AG04450 (cell line): ENCODE results near the gene CCDC47. TPM values are rescaled to one million over a fixed set of nuclear protein-coding genes. Genes with fewer than 3 reads are reported as not detected.
"Not testable (repeated sequence)": the region's sequence is repeated elsewhere in the genome, so short reads cannot be mapped to it uniquely, and the experiment has no call there.

Experiments used
- CTCF ChIA-PET: fragments of 300-600, 350-600 bp; formaldehyde crosslinking; extraction: SDS; loops from one replicate; lab custom pipeline; 2022; ENCODE audit warnings: antibody characterized with exemption, inconsistent platforms; lab: Charles Lee
- POLR2A ChIA-PET: fragments of 350-600 bp; formaldehyde crosslinking; extraction: SDS; loops from one replicate; lab custom pipeline; 2021; ENCODE audit warnings: antibody characterized with exemption, inconsistent platforms; lab: Yijun Ruan, JAX
- DNase-seq: peaks from one replicate; pipeline ENCODE4 v3.0.0-alpha.2; 2011; ENCODE audit warnings: low read depth, low spot score
- H3K27ac ChIP-seq: one replicate; pipeline ENCODE4 v1.5.1; 2012; ENCODE audit warnings: low read depth, low read length, control low read depth
- H3K27me3 ChIP-seq: one replicate; pipeline ENCODE4 v1.6.0; 2012; ENCODE audit warnings: low read length; ENCODE audit not compliant: control insufficient read depth, insufficient read depth
- H3K4me3 ChIP-seq: 2 replicates; pipeline ENCODE4 v1.5.1; 2011; ENCODE audit warnings: mild to moderate bottlenecking, low read depth, low read length, control low read depth
- H3K9me3 ChIP-seq: 2 replicates; pipeline ENCODE4 v1.5.1; 2012; ENCODE audit warnings: low read length; ENCODE audit not compliant: control insufficient read depth, insufficient read depth
- CTCF ChIP-seq: IDR thresholded peaks from 2 replicates; pipeline ENCODE4 v1.5.1; 2011; ENCODE audit warnings: low read depth, low read length, control low read depth, inconsistent platforms
- polyA plus RNA-seq: library from polyadenylated mRNA; depleted of rRNA; stranded (reverse); fragments of >200 nt; gene quantifications from 2 replicates; pipeline ENCODE4 v1.2.3, GENCODE V29; 2011

CCDC47 gene
- polyA plus RNA-seq, 1 experiment, result 68.9 TPM

GRCh38 chr17:63798572-63799106, 25.2 kb upstream of the CCDC47 start:
- Histone ChIP-seq H3K9me3 (no peaks in the 10 kb centered on the region), H3K27me3 (no peaks in the 10 kb centered on the region), H3K4me3 (no peak overlapping the region), H3K27ac (no peak overlapping the region)
- no peak for TF ChIP-seq CTCF
- DNase-seq, result no peak
- ChIA-PET CTCF (interaction anchor here (0.6 kb wide), 2 partner anchors 16 to 86 kb away, joined by 4 to 6 read pairs; no protein-coding TSS in a partner anchor), POLR2A (interaction anchor here (1.0 kb wide), 1 partner anchor 25 kb away, joined by 3 read pairs; the partner anchor contains the start of gene CCDC47)

GRCh38 chr17:63796375-63796774, 23.0 kb upstream of the CCDC47 start:
- DNase-seq, H3K27me3 ChIP-seq, H3K4me3 ChIP-seq, H3K27ac ChIP-seq, CTCF ChIA-PET, POLR2A ChIA-PET, H3K9me3 ChIP-seq: not testable (repeated sequence)

- no peak overlapping the region for H3K4me3 ChIP-seq
- POLR2A ChIA-PET, result interaction anchor here (0.7 kb wide), 1 partner anchor 24 kb away, joined by 4 read pairs; no protein-coding TSS in a partner anchor
- H3K27me3 ChIP-seq, result no peaks in the 10 kb centered on the region
- H3K9me3 ChIP-seq, result no peaks in the 10 kb centered on the region
- CTCF ChIA-PET, result no interaction called here
- H3K27ac ChIP-seq, result no peak overlapping the region
- no peak for TF ChIP-seq CTCF
- DNase-seq, result no peak
These were observed 18.8 kb upstream of the CCDC47 start for GRCh38 chr17:63792055-63792729.

- Histone ChIP-seq H3K27ac (no peak overlapping the region), H3K27me3 (no peaks in the 10 kb centered on the region), H3K9me3 (no peaks in the 10 kb centered on the region), H3K4me3 (no peak overlapping the region)
- ChIA-PET POLR2A (no interaction called here), CTCF (interaction anchor here (0.8 kb wide), 1 partner anchor 45 kb away, joined by 3 read pairs; no protein-coding TSS in a partner anchor)
- no peak for DNase-seq
- no peak for TF ChIP-seq CTCF
These were observed 16.7 kb upstream of the CCDC47 start for GRCh38 chr17:63790057-63790456.

- CTCF ChIA-PET, result no interaction called here
- no peak for TF ChIP-seq CTCF
- H3K9me3 ChIP-seq, result no peaks in the 10 kb centered on the region
- no peak for DNase-seq
- H3K27ac ChIP-seq, result no peak overlapping the region
- POLR2A ChIA-PET, result interaction anchor here (1.7 kb wide), 1 partner anchor 14 kb away, joined by 10 read pairs; the partner anchor contains the start of genes CCDC47 and DDX42
- no peaks in the 10 kb centered on the region for H3K27me3 ChIP-seq
- no peak overlapping the region for H3K4me3 ChIP-seq
These were observed 13.7 kb upstream of the CCDC47 start for GRCh38 chr17:63786971-63787711.
